GM06990 (cell line): ENCODE measurements around the gene ZNF669.
"Not testable (repeated sequence)": the region's sequence is repeated elsewhere in the genome, so short reads cannot be mapped to it uniquely, and the experiment has no call there.

Experiments used
- DNase-seq: peaks from one replicate; pipeline ENCODE4 v3.0.0-alpha.2; 2011; ENCODE audit not compliant: insufficient read length; ENCODE audit errors: extremely low read depth
- H3K27me3 ChIP-seq: replicated peaks from 2 replicates; pipeline ENCODE4 v1.6.0; 2011; ENCODE audit warnings: low read length; ENCODE audit not compliant: control insufficient read depth, insufficient read depth
- H3K36me3 ChIP-seq: 2 replicates; pipeline ENCODE4 v1.5.1; 2011; ENCODE audit warnings: low read length; ENCODE audit not compliant: control insufficient read depth, insufficient read depth
- H3K4me3 ChIP-seq: replicated peaks from 2 replicates; pipeline ENCODE4 v1.5.1; 2011; ENCODE audit warnings: low read depth, mild to moderate bottlenecking, control low read depth, low read length
- TF ChIP-seq, protein P1 (sequence below): IDR thresholded peaks from 2 replicates; pipeline ENCODE4 v1.5.1; 2011; ENCODE audit warnings: low read length, control low read depth, mild to moderate bottlenecking, inconsistent platforms; ENCODE audit not compliant: insufficient read depth, poor library complexity, severe bottlenecking

ZNF669 gene

GRCh38 chr1:247103859-247104591 lies at the start of gene ZNF669:
TSS of gene ZNF669 (minus strand) at chr1:247104356. CDS start at chr1:247104199, 157 bp downstream.
- TF ChIP-seq, protein P1, sequence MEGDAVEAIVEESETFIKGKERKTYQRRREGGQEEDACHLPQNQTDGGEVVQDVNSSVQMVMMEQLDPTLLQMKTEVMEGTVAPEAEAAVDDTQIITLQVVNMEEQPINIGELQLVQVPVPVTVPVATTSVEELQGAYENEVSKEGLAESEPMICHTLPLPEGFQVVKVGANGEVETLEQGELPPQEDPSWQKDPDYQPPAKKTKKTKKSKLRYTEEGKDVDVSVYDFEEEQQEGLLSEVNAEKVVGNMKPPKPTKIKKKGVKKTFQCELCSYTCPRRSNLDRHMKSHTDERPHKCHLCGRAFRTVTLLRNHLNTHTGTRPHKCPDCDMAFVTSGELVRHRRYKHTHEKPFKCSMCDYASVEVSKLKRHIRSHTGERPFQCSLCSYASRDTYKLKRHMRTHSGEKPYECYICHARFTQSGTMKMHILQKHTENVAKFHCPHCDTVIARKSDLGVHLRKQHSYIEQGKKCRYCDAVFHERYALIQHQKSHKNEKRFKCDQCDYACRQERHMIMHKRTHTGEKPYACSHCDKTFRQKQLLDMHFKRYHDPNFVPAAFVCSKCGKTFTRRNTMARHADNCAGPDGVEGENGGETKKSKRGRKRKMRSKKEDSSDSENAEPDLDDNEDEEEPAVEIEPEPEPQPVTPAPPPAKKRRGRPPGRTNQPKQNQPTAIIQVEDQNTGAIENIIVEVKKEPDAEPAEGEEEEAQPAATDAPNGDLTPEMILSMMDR, result no peak
- peak; percentile 94 for DNase-seq
- Histone ChIP-seq H3K36me3 (peaks cover 8% of the 10 kb centered on the region), H3K4me3 (peak within 1 kb of the TSS; percentile 94), H3K27me3 (no peaks in the 10 kb centered on the region)

- Histone ChIP-seq H3K27me3 (no peaks in the 10 kb centered on the region), H3K4me3 (no peak overlapping the region), H3K36me3 (peaks cover 2% of the 10 kb centered on the region; the same call in 1 of the 2 replicates)
- TF ChIP-seq, protein P1, result no peak
- no peak for DNase-seq
Measured at GRCh38 chr1:247147781-247148180, 43.6 kb upstream of the ZNF669 start.

- H3K36me3 ChIP-seq, H3K4me3 ChIP-seq, DNase-seq, H3K27me3 ChIP-seq: not testable (repeated sequence)
Measured at GRCh38 chr1:247147120-247147519, 43.0 kb upstream of the ZNF669 start.

DNA sequence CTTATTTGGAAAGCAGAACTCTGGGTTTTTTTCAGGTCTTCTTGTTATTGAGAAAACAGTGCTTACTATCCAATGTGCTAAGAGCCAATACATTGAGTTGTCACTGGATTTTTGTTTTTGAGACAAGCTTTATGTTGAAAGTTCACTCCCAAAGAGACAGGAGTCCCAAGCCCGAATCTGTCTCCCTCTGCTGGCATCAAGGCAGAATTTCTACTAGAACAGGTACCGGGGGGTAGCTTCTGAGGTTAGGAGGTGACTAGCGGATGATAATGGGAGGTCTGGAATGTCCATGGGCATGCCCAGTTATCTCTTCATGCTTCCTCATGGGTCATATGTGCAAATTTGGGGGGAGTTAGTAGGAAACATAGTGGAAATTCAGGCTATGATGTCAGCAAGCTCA lies 42.5 kb upstream of the ZNF669 start:
- no peak for DNase-seq
- H3K27me3 ChIP-seq, result no peaks in the 10 kb centered on the region
- peaks cover 2% of the 10 kb centered on the region for H3K36me3 ChIP-seq
- no peak overlapping the region for H3K4me3 ChIP-seq
- TF ChIP-seq, protein P1, result no peak

GRCh38 chr1:247145279-247145678 lies 41.1 kb upstream of the ZNF669 start:
- Histone ChIP-seq H3K27me3 (no peaks in the 10 kb centered on the region), H3K36me3 (peaks cover 2% of the 10 kb centered on the region), H3K4me3 (no peak overlapping the region)
- DNase-seq, result no peak
- TF ChIP-seq, protein P1, result no peak

- not testable (repeated sequence) for H3K36me3 ChIP-seq, H3K27me3 ChIP-seq, H3K4me3 ChIP-seq, DNase-seq
Measured at GRCh38 chr1:247139557-247139956, 35.4 kb upstream of the ZNF669 start.

DNA sequence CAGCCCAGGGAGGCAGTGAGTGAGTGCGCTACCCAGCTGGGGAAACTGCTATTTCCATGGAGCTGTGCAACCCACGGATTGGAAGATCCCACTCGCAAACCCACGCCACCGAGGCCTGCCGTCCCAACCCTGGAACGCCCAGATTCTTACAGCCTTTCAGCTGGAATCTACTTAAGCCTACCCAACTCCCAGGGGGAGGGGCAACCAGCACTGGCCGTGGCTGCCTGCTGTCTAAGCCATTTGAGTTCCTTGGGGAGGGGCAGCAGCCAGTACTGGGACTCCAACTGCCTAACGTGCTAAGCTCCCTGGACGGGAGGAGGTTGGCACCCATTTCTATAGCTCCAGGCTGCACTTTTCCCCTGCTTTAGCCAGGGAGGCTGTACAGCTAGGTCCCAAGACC lies 27.1 kb upstream of the ZNF669 start:
- no peaks in the 10 kb centered on the region for H3K27me3 ChIP-seq

GRCh38 chr1:247127519-247128282 lies 23.5 kb upstream of the ZNF669 start:
- not testable (repeated sequence) for H3K36me3 ChIP-seq, H3K27me3 ChIP-seq, DNase-seq
- peak overlapping the region; percentile 52 for H3K4me3 ChIP-seq

More for the DNA sequence above, 27.1 kb upstream of the ZNF669 start:
- no peak overlapping the region for H3K4me3 ChIP-seq
- DNase-seq, result no peak
- H3K36me3 ChIP-seq, result peaks cover 2% of the 10 kb centered on the region
- TF ChIP-seq, protein P1, result no peak

DNA sequence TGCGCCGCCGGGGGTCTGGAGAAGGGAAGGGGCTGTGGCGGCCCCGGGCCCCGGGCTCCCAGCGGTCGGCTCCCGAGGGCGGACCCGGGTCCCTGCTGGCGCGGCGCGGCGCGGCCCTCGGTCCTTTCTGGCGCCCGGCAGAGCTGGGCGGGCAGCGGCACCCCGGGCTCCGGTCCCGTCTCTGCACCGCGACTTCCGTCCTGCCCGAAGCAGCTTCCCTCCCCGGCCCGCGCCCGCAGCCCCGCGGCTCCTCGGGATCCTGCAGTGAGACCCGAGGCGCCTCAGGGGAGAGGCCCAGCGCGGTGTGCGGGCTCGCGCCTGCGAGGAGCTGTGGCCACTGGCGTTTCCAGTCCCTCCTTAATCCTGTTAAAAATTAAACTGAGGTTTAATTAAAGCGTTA lies 22.4 kb upstream of the ZNF669 start:
- not testable (repeated sequence) for H3K27me3 ChIP-seq, DNase-seq, H3K36me3 ChIP-seq, H3K4me3 ChIP-seq
